Stomach smooth muscle (tissue), 2 donors: ENCODE data around the gene UNC119.
"Not testable (repeated sequence)": the region's sequence is repeated elsewhere in the genome, so short reads cannot be mapped to it uniquely, and the experiment has no call there.

Experiments
- H3K27ac ChIP-seq: one replicate; pipeline ENCODE4 v1.7.0; 2013; ENCODE audit warnings: mild to moderate bottlenecking, low read length, inconsistent platforms
- H3K27me3 ChIP-seq, 2 donors: one replicate each; pipeline ENCODE4 v1.7.0; 2013; ENCODE audit warnings: low read length in 2 of 2; ENCODE audit not compliant: insufficient read depth in 2 of 2, control insufficient read depth in 1 of 2
- H3K36me3 ChIP-seq, 2 donors: one replicate each; pipeline ENCODE4 v1.7.0; 2013; ENCODE audit warnings: low read length in 2 of 2; ENCODE audit not compliant: control insufficient read depth in 2 of 2, insufficient read depth in 2 of 2
- H3K4me1 ChIP-seq: one replicate; pipeline ENCODE4 v1.7.0; 2013; ENCODE audit warnings: low read length; ENCODE audit not compliant: control insufficient read depth, insufficient read depth
- H3K4me3 ChIP-seq, 2 donors: one replicate each; pipeline ENCODE4 v1.7.0; 2013; ENCODE audit warnings: low read length in 2 of 2
- H3K9ac ChIP-seq, 2 donors: one replicate each; pipeline ENCODE4 v1.7.0; 2013; ENCODE audit warnings: low read length in 2 of 2, mild to moderate bottlenecking in 1 of 2
- H3K9me3 ChIP-seq, 2 donors: one replicate each; pipeline ENCODE4 v1.7.0; 2013; ENCODE audit warnings: low read length in 2 of 2; ENCODE audit not compliant: control insufficient read depth in 2 of 2
- donor health status: healthy.
- donor health status: Pancreatic carcinoma.

The UNC119 gene

DNA sequence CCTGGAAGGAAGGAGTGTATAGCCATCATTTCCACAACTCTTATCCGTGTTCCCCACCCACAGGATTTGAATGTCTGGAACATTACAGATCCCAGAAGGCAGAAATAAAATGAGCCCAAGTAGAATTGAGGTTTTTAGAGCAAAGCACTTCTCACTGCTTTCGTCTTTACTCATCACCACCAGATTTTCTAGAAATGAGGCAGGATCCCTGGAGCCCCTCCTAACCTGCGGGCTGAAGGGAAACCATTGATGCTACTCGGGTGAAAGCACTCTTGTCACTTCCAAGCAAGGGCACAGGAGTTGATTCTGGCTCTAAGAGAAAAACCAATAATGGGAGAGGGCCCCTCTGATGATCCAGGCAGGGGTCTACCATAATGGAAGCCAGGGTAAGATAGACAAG lies 27.1 kb upstream of the UNC119 start:
- H3K27ac ChIP-seq, result no peak overlapping the region
- no peak overlapping the region for H3K4me3 ChIP-seq
- peaks cover 13% of the 10 kb centered on the region for H3K4me1 ChIP-seq
- H3K9me3 ChIP-seq, result no peaks in the 10 kb centered on the region
- peaks cover 4 to 6% of the 10 kb centered on the region in 2 donors for H3K36me3 ChIP-seq
- no peak overlapping the region for H3K9ac ChIP-seq
- no peaks in the 10 kb centered on the region for H3K27me3 ChIP-seq

DNA sequence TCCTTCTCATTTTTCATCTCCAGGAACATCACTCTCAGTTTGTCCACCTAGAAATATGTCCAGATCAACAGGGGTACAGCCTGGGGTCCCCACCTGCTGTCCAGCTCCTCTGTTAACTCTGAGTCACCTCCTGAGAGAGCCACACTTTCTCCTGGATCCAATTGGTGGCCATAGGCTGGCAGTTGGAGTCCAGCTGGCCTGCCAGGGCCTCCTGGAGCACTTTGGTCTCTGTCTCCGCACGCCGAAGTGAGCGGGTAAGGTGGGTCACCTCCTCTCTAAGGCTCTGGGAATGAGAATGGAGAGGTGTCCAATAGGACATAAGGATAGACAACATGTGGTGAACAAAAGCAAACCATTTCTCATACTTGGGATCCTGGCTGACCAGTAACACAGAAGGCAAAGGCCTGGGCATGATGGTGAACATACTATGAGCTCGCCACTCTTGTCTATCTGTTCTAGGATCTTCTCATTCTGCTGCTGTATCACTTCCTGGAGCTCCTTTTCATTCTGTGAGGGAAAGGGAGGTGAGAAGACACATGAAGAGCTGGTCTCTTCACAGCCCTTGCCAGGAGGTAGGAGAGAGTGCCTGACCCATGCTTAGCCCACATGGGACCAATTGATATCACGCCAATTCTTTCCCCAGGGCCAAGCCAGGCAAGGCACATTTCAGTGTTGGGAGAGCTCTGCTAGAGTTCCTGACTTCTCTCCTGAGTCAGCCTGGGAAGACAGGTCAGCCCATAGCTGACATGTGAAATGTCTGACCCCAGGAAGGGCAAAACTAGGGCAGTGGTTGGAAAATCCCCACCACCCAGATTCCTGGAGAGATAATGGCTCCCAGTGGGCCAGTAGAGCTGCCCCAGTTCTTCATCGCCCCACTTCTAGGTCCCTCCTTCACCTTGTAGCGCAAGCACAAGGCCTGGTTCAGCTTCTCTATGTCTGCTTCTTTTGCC lies 26.1 kb upstream of the UNC119 start:
- Histone ChIP-seq H3K27me3 (no peaks in the 10 kb centered on the region), H3K4me3 (no peak overlapping the region), H3K27ac (no peak overlapping the region), H3K36me3 (peaks cover 0 to 2% of the 10 kb centered on the region in 2 donors), H3K4me1 (peaks cover 13% of the 10 kb centered on the region), H3K9me3 (no peaks in the 10 kb centered on the region), H3K9ac (no peak overlapping the region)

DNA sequence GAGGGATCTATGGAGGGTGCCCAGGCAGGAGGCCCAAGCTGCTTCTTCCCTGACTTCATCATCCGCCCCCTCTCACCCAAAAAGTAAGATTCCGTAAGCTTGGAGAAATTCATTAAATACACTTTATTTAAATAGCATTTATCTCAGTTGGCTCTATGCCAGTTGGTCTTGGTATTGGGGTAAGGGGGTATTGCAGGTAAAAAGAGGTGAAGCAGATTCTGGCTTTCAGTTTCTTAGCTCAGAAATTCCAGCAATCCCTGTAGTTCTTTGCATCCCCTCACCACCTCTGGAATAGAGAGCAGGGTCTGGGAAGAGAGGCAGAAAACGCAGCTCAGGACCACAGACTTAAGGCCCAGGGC lies 25.0 kb upstream of the UNC119 start:
- Histone ChIP-seq H3K4me1 (peaks cover 16% of the 10 kb centered on the region), H3K27me3 (no peaks in the 10 kb centered on the region), H3K36me3 (peaks cover 0 to 2% of the 10 kb centered on the region in 2 donors), H3K9ac (no peak overlapping the region), H3K27ac (no peak overlapping the region), H3K4me3 (peak overlapping the region; percentile 60 to 72), H3K9me3 (no peaks in the 10 kb centered on the region)

DNA sequence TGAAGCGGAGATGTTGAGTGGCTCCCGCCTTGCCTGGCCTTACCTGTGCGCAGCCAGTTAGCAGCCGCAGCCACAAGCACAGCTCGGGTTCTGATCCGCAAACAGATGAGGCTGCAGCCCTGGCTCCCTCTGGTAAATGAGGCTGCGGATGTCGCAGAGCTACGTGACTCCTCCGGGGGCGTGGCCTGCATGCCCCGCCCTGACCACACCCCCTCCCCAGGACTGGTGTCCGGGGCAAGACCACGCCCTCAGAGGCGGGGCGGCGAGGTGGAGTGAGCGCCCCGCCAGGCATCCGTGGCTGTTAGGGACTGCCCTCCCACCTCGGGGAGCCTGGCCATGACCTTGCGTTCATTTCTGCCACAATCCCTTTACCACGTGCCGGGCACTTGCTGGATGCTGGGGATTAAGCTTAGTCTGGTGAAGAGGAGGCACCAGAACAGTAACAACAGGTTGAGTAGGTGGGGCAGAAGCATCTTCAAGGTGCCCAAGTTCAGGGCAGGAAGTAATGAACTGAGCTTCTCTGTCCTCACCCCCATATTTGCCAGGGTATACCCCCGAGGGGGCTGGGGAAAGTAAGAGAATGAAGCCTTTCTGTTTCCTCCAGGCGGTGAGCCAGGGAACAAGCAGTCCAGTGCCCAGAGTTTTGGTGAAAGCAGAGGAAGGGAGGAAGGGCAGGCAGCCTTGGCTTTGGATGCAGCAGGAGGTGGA lies 24.5 kb upstream of the UNC119 start, which contains the start of gene ALDOC:
Gene ALDOC (minus strand): TSS at position 138 of the 708 bp plus-strand sequence. CDS start 1,363 bp downstream, outside the sequence.
- H3K4me3 ChIP-seq, result peak within 1 kb of the TSS; percentile 60 to 72
- H3K9ac ChIP-seq, result peak within 1 kb of the TSS in 1 of 2 donors; percentile 23
- no peaks in the 10 kb centered on the region for H3K36me3 ChIP-seq
- H3K4me1 ChIP-seq, result peaks cover 20% of the 10 kb centered on the region
- no peak within 1 kb of the TSS for H3K27ac ChIP-seq
- H3K9me3 ChIP-seq, result no peaks in the 10 kb centered on the region
- H3K27me3 ChIP-seq, result no peaks in the 10 kb centered on the region

DNA sequence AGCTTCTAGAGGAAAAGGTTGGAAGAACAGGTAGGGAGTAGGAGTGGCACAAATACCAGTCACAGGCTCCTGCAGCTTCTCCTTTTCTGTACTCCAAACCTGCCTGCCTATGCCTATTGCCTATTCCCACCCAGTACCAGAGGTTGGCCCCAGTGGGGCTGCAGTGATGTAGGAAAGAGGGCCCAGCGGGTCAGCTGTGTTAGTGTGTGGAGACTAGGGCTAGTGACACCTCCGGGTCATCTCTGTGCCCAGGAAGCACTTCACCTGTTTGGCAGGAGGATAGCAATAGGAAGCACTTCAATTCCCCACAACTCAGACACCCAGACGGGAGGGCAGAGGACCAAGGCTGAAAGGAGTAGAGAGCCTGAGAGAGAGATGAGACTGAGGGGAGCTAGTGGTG lies 23.6 kb upstream of the UNC119 start:
- H3K9ac ChIP-seq, H3K27ac ChIP-seq, H3K36me3 ChIP-seq, H3K27me3 ChIP-seq, H3K4me3 ChIP-seq, H3K9me3 ChIP-seq: not testable (repeated sequence)
- peaks cover 26% of the 10 kb centered on the region for H3K4me1 ChIP-seq

DNA sequence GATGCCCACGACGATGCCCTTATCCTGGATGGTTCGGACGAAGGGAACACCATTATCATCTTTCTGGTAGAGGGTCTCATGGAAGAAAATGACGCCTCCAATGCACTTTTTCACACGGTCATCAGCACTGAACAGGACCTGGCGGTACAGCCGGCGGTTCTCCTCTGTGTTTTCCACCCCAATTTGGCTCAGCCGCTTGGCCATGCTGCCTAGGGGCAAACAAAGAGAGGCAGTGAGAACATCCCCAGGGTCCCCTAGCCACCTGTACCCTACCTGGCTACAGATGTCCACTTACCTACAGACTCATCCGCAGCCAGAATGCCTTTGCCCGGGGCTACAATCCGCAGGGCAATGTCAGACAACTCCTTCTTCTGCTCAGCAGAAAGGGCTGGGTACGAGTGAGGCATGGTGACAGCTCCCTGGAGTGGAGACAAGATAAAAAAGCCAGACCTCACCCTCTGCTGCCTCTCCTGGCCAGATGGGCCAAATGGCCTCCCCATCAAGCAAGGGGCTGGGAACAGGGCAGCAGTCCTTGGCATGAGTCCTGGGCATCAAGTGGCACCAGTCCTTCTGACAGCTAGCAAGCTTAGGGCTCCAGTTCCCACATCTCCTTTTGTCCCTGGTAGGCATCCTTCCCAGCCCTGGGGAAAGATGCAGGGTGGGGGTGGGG lies 22.8 kb upstream of the UNC119 start:
- Histone ChIP-seq H3K9me3 (no peaks in the 10 kb centered on the region), H3K36me3 (no peaks in the 10 kb centered on the region), H3K27ac (no peak overlapping the region), H3K9ac (no peak overlapping the region), H3K4me1 (peaks cover 33% of the 10 kb centered on the region), H3K27me3 (no peaks in the 10 kb centered on the region), H3K4me3 (no peak overlapping the region)

DNA sequence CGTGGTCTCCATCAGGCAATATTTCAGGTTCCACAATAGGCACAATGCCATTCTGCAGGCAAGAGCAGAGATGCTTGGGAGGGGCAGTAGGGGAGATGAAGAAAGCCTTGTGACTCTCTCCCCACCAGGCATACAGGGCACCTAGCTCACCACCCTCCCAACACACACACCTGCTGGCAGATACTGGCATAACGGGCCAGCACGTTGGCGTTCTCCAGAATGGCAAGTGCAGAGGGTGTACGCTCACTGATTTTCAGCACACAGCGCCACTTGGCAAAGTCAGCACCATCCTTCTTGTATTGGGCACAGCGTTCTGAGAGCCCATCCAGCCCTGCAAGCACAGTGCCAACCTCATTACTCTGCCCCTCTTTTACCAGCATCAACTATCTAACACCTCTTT lies 22.1 kb upstream of the UNC119 start:
- H3K27me3 ChIP-seq, result no peaks in the 10 kb centered on the region
- H3K4me3 ChIP-seq, result no peak overlapping the region
- H3K36me3 ChIP-seq, result no peaks in the 10 kb centered on the region
- no peak overlapping the region for H3K9ac ChIP-seq
- no peak overlapping the region for H3K27ac ChIP-seq
- no peaks in the 10 kb centered on the region for H3K9me3 ChIP-seq
- peaks cover 36% of the 10 kb centered on the region for H3K4me1 ChIP-seq

DNA sequence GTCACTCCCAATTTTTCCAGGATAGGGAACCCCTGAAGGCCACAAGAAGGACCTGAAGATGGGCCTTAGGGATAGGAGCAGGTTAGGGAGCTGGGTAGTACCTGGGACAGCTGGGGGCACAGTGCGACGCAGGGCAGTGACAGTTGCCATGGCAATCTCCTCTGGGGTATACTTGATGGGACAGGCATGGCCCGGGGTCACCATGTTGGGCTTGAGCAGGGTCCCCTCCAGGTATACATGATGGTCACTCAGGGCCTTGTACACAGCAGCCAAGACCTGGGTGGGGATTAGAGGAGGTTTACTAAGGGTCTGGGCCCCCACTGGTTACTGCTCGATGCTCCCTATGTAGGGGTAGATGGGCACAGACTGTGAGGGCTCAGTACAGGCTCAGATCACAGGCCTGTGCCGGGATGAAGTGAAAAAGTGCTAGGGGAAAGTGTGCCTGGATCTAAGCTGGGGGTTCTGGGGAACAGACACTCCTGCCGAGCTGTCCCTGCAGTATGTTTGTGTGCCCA lies 21.6 kb upstream of the UNC119 start:
- Histone ChIP-seq H3K36me3 (no peaks in the 10 kb centered on the region), H3K4me3 (no peak overlapping the region), H3K9ac (no peak overlapping the region), H3K9me3 (no peaks in the 10 kb centered on the region), H3K27me3 (no peaks in the 10 kb centered on the region), H3K27ac (no peak overlapping the region), H3K4me1 (peaks cover 36% of the 10 kb centered on the region)

DNA sequence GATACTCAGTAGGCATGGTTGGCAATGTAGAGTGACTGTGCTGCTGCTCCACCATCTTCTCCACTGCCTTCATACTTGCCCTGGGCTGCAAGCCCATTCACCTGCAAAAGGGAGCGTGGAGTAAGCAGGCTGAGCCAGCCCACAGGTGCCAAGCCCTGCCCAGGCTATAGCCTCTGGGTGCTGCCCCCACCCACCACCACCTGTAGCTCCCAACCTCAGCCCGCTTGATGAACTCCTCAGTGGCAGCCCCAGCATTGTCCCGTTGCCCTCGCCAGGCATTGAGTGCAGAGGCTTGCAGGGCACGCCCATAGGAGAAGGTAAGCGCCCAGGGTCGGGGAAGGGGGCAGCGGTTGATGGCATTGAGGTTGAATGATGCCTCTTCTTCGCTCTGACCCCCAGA lies 21.1 kb upstream of the UNC119 start:
- H3K9me3 ChIP-seq, result no peaks in the 10 kb centered on the region
- H3K4me3 ChIP-seq, result no peak overlapping the region
- H3K27me3 ChIP-seq, result no peaks in the 10 kb centered on the region
- peaks cover 36% of the 10 kb centered on the region for H3K4me1 ChIP-seq
- no peak overlapping the region for H3K27ac ChIP-seq
- no peak overlapping the region for H3K9ac ChIP-seq
- H3K36me3 ChIP-seq, result no peaks in the 10 kb centered on the region

DNA sequence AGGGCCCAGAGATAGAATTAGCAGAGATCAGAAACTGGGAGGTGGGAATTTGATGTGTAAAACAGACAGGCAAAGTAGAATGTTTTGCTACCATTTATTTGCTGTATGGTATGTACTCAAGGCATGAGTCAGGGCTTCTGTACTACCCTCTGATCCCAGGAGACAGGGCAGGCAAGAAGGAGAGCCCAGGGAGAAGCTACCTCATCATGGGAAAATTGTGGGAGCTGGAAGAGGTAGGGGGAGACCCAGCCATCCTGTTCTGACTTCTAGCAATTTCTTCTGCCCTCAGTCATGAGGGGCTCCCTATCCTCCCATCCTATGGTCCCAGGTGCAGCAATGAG lies 20.6 kb upstream of the UNC119 start:
- H3K4me1 ChIP-seq, result peaks cover 36% of the 10 kb centered on the region
- no peak overlapping the region for H3K27ac ChIP-seq
- no peaks in the 10 kb centered on the region for H3K27me3 ChIP-seq
- H3K4me3 ChIP-seq, result no peak overlapping the region
- no peak overlapping the region for H3K9ac ChIP-seq
- no peaks in the 10 kb centered on the region for H3K9me3 ChIP-seq
- H3K36me3 ChIP-seq, result no peaks in the 10 kb centered on the region
